Epithelial cell of esophagus (primary cell): ENCODE data around the gene GPBAR1.
"Not testable (repeated sequence)": the region's sequence is repeated elsewhere in the genome, so short reads cannot be mapped to it uniquely, and the experiment has no call there.

Source experiments
- DNase-seq: peaks from one replicate; pipeline ENCODE4 v3.0.0; 2010; ENCODE audit warnings: low read depth
- H3K4me3 ChIP-seq: 2 replicates; pipeline ENCODE4 v1.5.1; 2011; ENCODE audit warnings: mild to moderate bottlenecking, low read length, control low read depth
- CTCF ChIP-seq: IDR thresholded peaks from 2 replicates; pipeline ENCODE4 v1.5.1; 2011; ENCODE audit warnings: low read depth, mild to moderate bottlenecking, low read length, control low read depth, inconsistent platforms; ENCODE audit not compliant: insufficient read depth; ENCODE audit errors: missing control alignments

Gene GPBAR1

GRCh38 chr2:218301176-218301819, 40.5 kb downstream of the GPBAR1 start:
- peak; percentile 97 for TF ChIP-seq CTCF
- no peak overlapping the region for H3K4me3 ChIP-seq
- peak; percentile 88 for DNase-seq

DNA sequence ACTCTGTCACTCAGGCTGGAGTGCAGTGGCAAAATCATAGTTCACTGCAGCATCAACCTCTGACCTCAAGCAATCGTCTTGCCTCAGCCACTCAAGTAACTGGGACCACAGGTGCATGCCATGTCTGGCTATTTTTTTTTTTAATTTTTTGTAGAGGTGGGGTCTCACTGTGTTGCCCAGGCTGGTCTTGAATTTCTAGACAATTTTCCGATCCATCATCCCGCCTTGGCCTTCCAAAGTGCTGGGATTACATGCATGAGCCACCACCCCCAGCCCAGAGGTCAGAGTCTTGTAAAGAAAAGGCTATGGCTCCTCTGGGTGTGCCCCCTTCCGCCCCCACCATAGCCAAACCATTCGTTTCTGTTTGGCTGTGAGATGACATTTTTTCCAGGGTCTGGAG, 44.6 kb downstream of the GPBAR1 start:
- no peak for DNase-seq
- no peak for TF ChIP-seq CTCF
- no peak overlapping the region for H3K4me3 ChIP-seq

GRCh38 chr2:218306184-218306920, 45.5 kb downstream of the GPBAR1 start:
- no peak for TF ChIP-seq CTCF
- no peak for DNase-seq

GRCh38 chr2:218307415-218308090, 46.7 kb downstream of the GPBAR1 start:
- no peak for DNase-seq
- TF ChIP-seq CTCF = no peak

More at GRCh38 chr2:218306184-218306920, 45.5 kb downstream of the GPBAR1 start:
- H3K4me3 ChIP-seq = no peak overlapping the region

DNA sequence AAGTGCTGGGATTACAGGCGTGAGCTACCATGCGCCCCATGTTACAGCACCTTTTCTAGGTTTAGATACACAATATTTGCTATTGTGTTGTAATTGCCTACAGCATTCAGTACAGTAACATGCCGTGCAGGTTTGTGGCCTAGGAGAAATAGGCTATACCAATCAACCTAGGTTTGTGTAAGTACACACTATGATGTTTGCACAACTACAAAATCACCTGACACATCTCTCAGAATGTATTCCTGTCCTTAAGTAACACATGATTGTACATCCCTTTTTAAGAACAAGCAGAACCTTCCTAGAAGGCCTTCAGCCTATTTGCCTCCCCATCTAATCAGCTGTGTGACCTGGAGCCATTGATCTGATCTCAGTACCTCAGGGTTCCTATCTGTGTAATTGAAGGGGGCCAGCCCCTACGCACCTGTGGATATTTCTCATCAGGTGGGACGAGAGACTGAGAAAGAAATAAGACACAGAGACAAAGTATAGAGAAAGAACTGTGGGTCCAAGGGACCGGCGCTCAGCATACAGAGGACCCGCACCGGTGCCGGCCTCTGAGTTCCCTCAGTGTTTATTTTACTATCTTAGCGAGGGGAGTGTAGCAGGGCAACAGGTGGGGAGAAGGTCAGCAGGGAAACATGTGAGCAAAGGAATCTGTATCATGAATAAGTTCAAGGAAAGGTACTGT, 50.2 kb downstream of the GPBAR1 start:
- no peak for DNase-seq
- no peak overlapping the region for H3K4me3 ChIP-seq
- no peak for TF ChIP-seq CTCF

More at GRCh38 chr2:218307415-218308090, 46.7 kb downstream of the GPBAR1 start:
- H3K4me3 ChIP-seq = no peak overlapping the region

GRCh38 chr2:218311541-218312266, 50.9 kb downstream of the GPBAR1 start:
- not testable (repeated sequence) for H3K4me3 ChIP-seq, DNase-seq
